CD8-positive, alpha-beta memory T cell (primary cell): Measurements from ENCODE around the gene CPT2. TPM values are rescaled to one million over a fixed set of nuclear protein-coding genes. Genes with fewer than 3 reads are reported as not detected.

Experiments used
- CTCF ChIA-PET: fragments of 350-600 bp; sonication (Branson Sonifier 250); formaldehyde crosslinking; loops from one replicate; lab custom pipeline; 2021; ENCODE audit warnings: antibody characterized with exemption; lab: Charles Lee
- POLR2A ChIA-PET: fragments of 350-600 bp; sonication (Branson Sonifier 250); formaldehyde crosslinking; loops from one replicate; lab custom pipeline; 2021; ENCODE audit warnings: antibody characterized with exemption; lab: Charles Lee
- DNase-seq, 5 donors: peaks; one replicate each; pipeline versions ENCODE4 v3.0.0 to v3.0.0-alpha.2; 2020 to 2022; ENCODE audit warnings: mixed read lengths in 1 of 5
- H3K27ac ChIP-seq: one replicate; pipeline ENCODE4 v1.7.0; 2013; ENCODE audit warnings: low read depth, mild to moderate bottlenecking, low read length, moderate library complexity
- H3K27me3 ChIP-seq: 2 replicates; pipeline ENCODE4 v1.7.0; 2013; ENCODE audit warnings: low read length, mild to moderate bottlenecking; ENCODE audit not compliant: insufficient read depth, poor library complexity, severe bottlenecking
- H3K36me3 ChIP-seq: 2 replicates; pipeline ENCODE4 v1.7.0; 2013; ENCODE audit warnings: mild to moderate bottlenecking, low read length, moderate library complexity; ENCODE audit not compliant: insufficient read depth
- H3K4me1 ChIP-seq: 2 replicates; pipeline ENCODE4 v1.7.0; 2013; ENCODE audit warnings: mild to moderate bottlenecking, low read length, moderate library complexity; ENCODE audit not compliant: insufficient read depth
- H3K4me3 ChIP-seq: 2 replicates; pipeline ENCODE4 v1.7.0; 2013; ENCODE audit warnings: mild to moderate bottlenecking, low read length
- H3K9me3 ChIP-seq: 2 replicates; pipeline ENCODE4 v1.7.0; 2013; ENCODE audit warnings: mild to moderate bottlenecking, low read length
- H3K27ac Mint-ChIP-seq, 8 donors: one replicate each; pipeline ENCODE4 v1.8.0; 2020 to 2021; ENCODE audit warnings: mixed read lengths in 8 of 8, mild to moderate bottlenecking in 6 of 8, inconsistent platforms in 3 of 8, moderate library complexity in 3 of 8
- H3K27me3 Mint-ChIP-seq, 2 donors: one replicate each; pipeline ENCODE4 v1.8.0; 2020 to 2021; ENCODE audit warnings: mixed read lengths in 2 of 2, mild to moderate bottlenecking in 1 of 2, moderate library complexity in 1 of 2
- H3K36me3 Mint-ChIP-seq, 3 donors: one replicate each; pipeline ENCODE4 v1.8.0; 2020 to 2021; ENCODE audit warnings: mixed read lengths in 3 of 3, inconsistent platforms in 1 of 3, mild to moderate bottlenecking in 1 of 3
- H3K4me1 Mint-ChIP-seq, 3 donors: one replicate each; pipeline ENCODE4 v1.8.0; 2020 to 2021; ENCODE audit warnings: mixed read lengths in 3 of 3, inconsistent platforms in 1 of 3, mild to moderate bottlenecking in 1 of 3
- H3K4me3 Mint-ChIP-seq, 7 donors: one replicate each; pipeline ENCODE4 v1.8.0; 2020 to 2021; ENCODE audit warnings: mixed read lengths in 7 of 7, mild to moderate bottlenecking in 6 of 7, moderate library complexity in 4 of 7, inconsistent platforms in 2 of 7
- H3K9me3 Mint-ChIP-seq, 5 donors: one replicate each; pipeline ENCODE4 v1.8.0; 2020 to 2022; ENCODE audit warnings: mixed read lengths in 5 of 5, mild to moderate bottlenecking in 3 of 5, moderate library complexity in 2 of 5, inconsistent platforms in 1 of 5
- polyA plus RNA-seq: library from polyadenylated mRNA; unstranded; fragments of 300-500 nt; fragmentation: Illumina TruSeq; gene quantifications from one replicate; pipeline ENCODE4 v1.2.3, GENCODE V29; 2021
- total RNA-seq, 2 experiments: library from RNA; stranded (reverse); gene quantifications; one replicate each; pipeline ENCODE4 v1.2.3, GENCODE V29; 2021

CPT2 gene
- total and polyA plus RNA-seq, 3 experiments from 2014 or later = 19.4 to 21.4 (median 20.5) TPM

DNA sequence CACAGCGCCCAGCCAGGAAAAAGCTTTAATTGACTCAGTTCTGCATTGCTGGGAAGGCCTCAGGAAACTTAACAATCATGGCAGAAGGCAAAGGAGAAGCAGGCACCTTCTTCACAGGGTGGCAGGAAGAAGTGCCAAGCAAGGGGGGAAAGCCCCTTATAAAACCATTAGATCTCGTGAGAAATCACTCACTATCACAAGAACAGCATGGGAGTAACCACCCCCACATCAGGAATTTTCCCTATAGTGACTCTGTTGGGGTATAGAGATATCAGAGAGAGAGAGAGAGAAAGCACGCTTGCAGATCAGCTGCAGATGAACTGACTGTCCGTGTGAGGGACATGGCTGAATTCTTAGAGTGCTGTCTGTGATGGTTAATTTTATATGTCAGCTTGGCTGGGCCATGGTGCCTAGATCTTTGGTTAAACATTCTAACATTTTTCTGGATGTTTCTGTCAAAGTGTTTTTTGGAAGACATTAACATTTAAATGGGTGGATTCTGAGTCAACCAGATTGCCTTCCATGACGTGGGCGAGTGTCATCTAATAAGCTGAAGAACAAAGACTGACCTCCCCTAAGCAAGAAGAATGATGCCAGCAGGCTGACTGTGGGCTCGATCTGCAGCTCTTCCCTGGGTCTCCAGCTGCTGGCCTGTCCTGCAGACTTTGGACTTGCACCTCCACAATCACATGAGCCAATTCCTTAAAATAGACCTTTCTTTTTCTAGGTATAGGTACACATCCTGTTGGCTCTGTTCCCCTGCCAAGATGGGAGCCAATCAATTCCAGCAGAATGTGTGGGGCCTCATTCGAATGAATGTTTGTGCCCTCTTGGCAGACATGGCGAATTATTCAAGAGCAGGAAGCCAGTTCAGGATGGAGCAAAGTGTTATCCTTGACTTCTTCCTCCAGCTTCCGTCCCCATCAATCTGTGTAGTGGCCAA, 21.4 kb upstream of the CPT2 start:
- Histone ChIP-seq H3K4me1 (no peaks in the 10 kb centered on the region), H3K27ac (no peak overlapping the region), H3K4me3 (no peak overlapping the region), H3K27me3 (peaks cover 9% of the 10 kb centered on the region), H3K36me3 (no peaks in the 10 kb centered on the region), H3K9me3 (no peaks in the 10 kb centered on the region)
- H3K4me3 Mint-ChIP-seq = no peak overlapping the region
- no peaks in the 10 kb centered on the region for H3K9me3 Mint-ChIP-seq
- H3K36me3 Mint-ChIP-seq = no peaks in the 10 kb centered on the region
- H3K4me1 Mint-ChIP-seq = peaks cover 5 to 6% (median 5%) of the 10 kb centered on the region in 3 donors
- H3K27ac Mint-ChIP-seq = no peak overlapping the region
- DNase-seq = no peak
- peaks cover 12 to 30% of the 10 kb centered on the region in 2 donors for H3K27me3 Mint-ChIP-seq
- CTCF ChIA-PET = interaction anchor here (1.7 kb wide), 1 partner anchor 16 kb away, joined by 5 read pairs; no protein-coding TSS in a partner anchor
- POLR2A ChIA-PET = no interaction called here

GRCh38 chr1:53176452-53177208, 20.0 kb upstream of the CPT2 start:
- no peak overlapping the region for H3K4me3 ChIP-seq
- H3K27ac Mint-ChIP-seq = peak overlapping the region in 1 of 8 donors; percentile 11
- H3K36me3 ChIP-seq = no peaks in the 10 kb centered on the region
- H3K27ac ChIP-seq = no peak overlapping the region
- no peaks in the 10 kb centered on the region for H3K9me3 Mint-ChIP-seq
- ChIA-PET POLR2A (no interaction called here), CTCF (no interaction called here)
- H3K9me3 ChIP-seq = no peaks in the 10 kb centered on the region
- no peaks in the 10 kb centered on the region for H3K36me3 Mint-ChIP-seq
- H3K4me1 ChIP-seq = no peaks in the 10 kb centered on the region
- H3K27me3 Mint-ChIP-seq = peaks cover 12 to 33% of the 10 kb centered on the region in 2 donors
- H3K27me3 ChIP-seq = peaks cover 9% of the 10 kb centered on the region
- H3K4me3 Mint-ChIP-seq = no peak overlapping the region
- peaks cover 5 to 8% (median 5%) of the 10 kb centered on the region in 3 donors for H3K4me1 Mint-ChIP-seq
- no peak for DNase-seq

DNA sequence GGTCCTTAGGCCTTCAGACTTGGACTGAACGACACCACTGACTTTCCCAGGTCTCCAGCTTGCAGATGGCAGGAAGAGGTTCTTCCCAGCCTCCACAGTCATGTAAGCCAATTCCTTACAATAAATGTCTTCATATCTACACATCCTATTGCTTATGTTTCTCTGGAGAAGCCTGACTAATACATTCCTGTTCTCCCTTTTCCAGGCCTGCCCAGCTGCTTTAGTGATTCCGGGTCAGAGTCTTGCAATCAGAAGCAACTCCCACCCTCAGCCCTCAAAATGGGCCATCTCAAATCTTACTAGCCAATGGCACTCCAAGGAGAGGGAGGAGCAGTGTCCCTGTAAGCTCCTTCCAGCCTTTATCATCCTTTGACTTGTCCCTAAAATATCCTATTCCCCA, 16.4 kb upstream of the CPT2 start:
- Histone ChIP-seq H3K27me3 (peaks cover 9% of the 10 kb centered on the region), H3K9me3 (no peaks in the 10 kb centered on the region), H3K36me3 (no peaks in the 10 kb centered on the region), H3K4me1 (no peaks in the 10 kb centered on the region), H3K27ac (no peak overlapping the region), H3K4me3 (no peak overlapping the region)
- ChIA-PET CTCF (interaction anchor here (1.1 to 1.7 kb wide), 5 partner anchors 10 to 454 kb away, joined by 3 to 6 read pairs (median 4); partner anchors contain the start of gene ZYG11B), POLR2A (no interaction called here)
- Mint-ChIP-seq H3K36me3 (no peaks in the 10 kb centered on the region), H3K4me1 (peaks cover 0 to 2% (median 0%) of the 10 kb centered on the region in 3 donors), H3K27me3 (peaks cover under 1 to 24% of the 10 kb centered on the region in 2 donors), H3K9me3 (no peaks in the 10 kb centered on the region), H3K27ac (no peak overlapping the region), H3K4me3 (no peak overlapping the region)
- DNase-seq = no peak

GRCh38 chr1:53180951-53181350, 15.7 kb upstream of the CPT2 start:
- H3K27ac ChIP-seq = no peak overlapping the region
- H3K4me3 ChIP-seq = no peak overlapping the region
- Mint-ChIP-seq H3K9me3 (no peaks in the 10 kb centered on the region), H3K4me1 (peaks cover 0 to 2% (median 0%) of the 10 kb centered on the region in 3 donors), H3K36me3 (no peaks in the 10 kb centered on the region), H3K4me3 (no peak overlapping the region), H3K27me3 (peaks cover 0 to 16% of the 10 kb centered on the region in 2 donors), H3K27ac (no peak overlapping the region)
- peaks cover 6% of the 10 kb centered on the region for H3K27me3 ChIP-seq
- H3K4me1 ChIP-seq = no peaks in the 10 kb centered on the region
- ChIA-PET CTCF (interaction anchor here (0.8 to 1.7 kb wide), 6 partner anchors 9 to 455 kb away, joined by 3 to 6 read pairs (median 4); partner anchors contain the start of gene ZYG11B), POLR2A (no interaction called here)
- H3K9me3 ChIP-seq = no peaks in the 10 kb centered on the region
- no peak for DNase-seq
- no peaks in the 10 kb centered on the region for H3K36me3 ChIP-seq

DNA sequence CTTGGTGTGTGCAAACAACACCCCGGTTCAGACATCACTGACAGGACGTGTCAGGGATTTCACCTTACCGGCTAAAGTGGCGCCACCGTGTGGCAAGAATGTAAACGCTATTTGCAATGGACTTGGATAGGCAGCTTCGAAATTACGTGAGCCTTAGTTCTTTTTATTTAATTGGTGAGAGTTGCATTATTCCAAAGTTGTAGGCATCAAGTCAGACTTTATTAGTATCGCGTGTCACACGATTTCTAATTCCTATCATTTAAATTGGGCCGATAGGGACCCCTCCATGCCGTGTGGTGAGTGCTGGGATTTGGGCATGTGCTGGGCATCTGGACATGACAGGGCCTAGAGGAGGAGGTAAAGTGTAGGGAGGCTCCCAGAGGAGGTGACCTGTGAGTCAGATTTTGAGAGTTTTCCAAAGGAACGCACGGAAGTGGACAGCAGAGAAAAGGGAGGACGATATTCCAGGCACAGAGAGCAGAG, 14.5 kb upstream of the CPT2 start:
- CTCF ChIA-PET = interaction anchor here (0.9 to 1.6 kb wide), 3 partner anchors 8 to 14 kb away, joined by 4 to 5 read pairs (median 4); no protein-coding TSS in a partner anchor
- no peaks in the 10 kb centered on the region for H3K36me3 ChIP-seq
- peaks cover 2% of the 10 kb centered on the region for H3K27me3 ChIP-seq
- H3K4me3 Mint-ChIP-seq = no peak overlapping the region
- peak; percentile 62 to 86 (median 66) for DNase-seq
- H3K27me3 Mint-ChIP-seq = peaks cover 0 to 15% of the 10 kb centered on the region in 2 donors
- H3K27ac ChIP-seq = no peak overlapping the region
- H3K4me1 Mint-ChIP-seq = peaks cover 0 to 2% (median 0%) of the 10 kb centered on the region in 3 donors
- no peaks in the 10 kb centered on the region for H3K9me3 ChIP-seq
- no peak overlapping the region for H3K27ac Mint-ChIP-seq
- no peaks in the 10 kb centered on the region for H3K36me3 Mint-ChIP-seq
- no peaks in the 10 kb centered on the region for H3K9me3 Mint-ChIP-seq
- no peak overlapping the region for H3K4me3 ChIP-seq
- POLR2A ChIA-PET = interaction anchor here (0.7 kb wide), 1 partner anchor 45 kb away, joined by 3 read pairs; no protein-coding TSS in a partner anchor
- no peaks in the 10 kb centered on the region for H3K4me1 ChIP-seq

- DNase-seq = no peak
- H3K27me3 Mint-ChIP-seq = peaks cover 0 to 14% of the 10 kb centered on the region in 2 donors
- ChIA-PET POLR2A (interaction anchor here (0.7 kb wide), 1 partner anchor 46 kb away, joined by 3 read pairs; no protein-coding TSS in a partner anchor), CTCF (interaction anchor here (0.9 to 1.6 kb wide), 3 partner anchors 9 to 13 kb away, joined by 4 to 5 read pairs (median 4); no protein-coding TSS in a partner anchor)
- no peaks in the 10 kb centered on the region for H3K9me3 Mint-ChIP-seq
- no peaks in the 10 kb centered on the region for H3K36me3 Mint-ChIP-seq
- no peaks in the 10 kb centered on the region for H3K9me3 ChIP-seq
- no peak overlapping the region for H3K4me3 Mint-ChIP-seq
- no peak overlapping the region for H3K27ac Mint-ChIP-seq
- H3K4me3 ChIP-seq = no peak overlapping the region
- peak overlapping the region; percentile 43 for H3K27ac ChIP-seq
- H3K4me1 Mint-ChIP-seq = peaks cover 0 to 2% (median 0%) of the 10 kb centered on the region in 3 donors
- H3K4me1 ChIP-seq = no peaks in the 10 kb centered on the region
- no peaks in the 10 kb centered on the region for H3K36me3 ChIP-seq
- H3K27me3 ChIP-seq = no peaks in the 10 kb centered on the region
Observed at GRCh38 chr1:53182716-53183094, 13.9 kb upstream of the CPT2 start.

- peaks cover 0 to 2% (median 0%) of the 10 kb centered on the region in 3 donors for H3K4me1 Mint-ChIP-seq
- CTCF ChIA-PET = interaction anchor here (1.2 to 4.4 kb wide), 3 partner anchors 11 to 12 kb away, joined by 4 to 18 read pairs (median 5); partner anchors contain the start of gene CPT2
- no peaks in the 10 kb centered on the region for H3K9me3 Mint-ChIP-seq
- H3K36me3 ChIP-seq = no peaks in the 10 kb centered on the region
- H3K9me3 ChIP-seq = no peaks in the 10 kb centered on the region
- H3K36me3 Mint-ChIP-seq = no peaks in the 10 kb centered on the region
- H3K27me3 ChIP-seq = no peaks in the 10 kb centered on the region
- H3K4me1 ChIP-seq = no peaks in the 10 kb centered on the region
- DNase-seq = no peak
- no peak overlapping the region for H3K4me3 Mint-ChIP-seq
- no peak overlapping the region for H3K4me3 ChIP-seq
- peak overlapping the region; percentile 43 for H3K27ac ChIP-seq
- no peak overlapping the region for H3K27ac Mint-ChIP-seq
- peaks cover 0 to 16% of the 10 kb centered on the region in 2 donors for H3K27me3 Mint-ChIP-seq
- POLR2A ChIA-PET = interaction anchor here (0.7 kb wide), 1 partner anchor 47 kb away, joined by 3 read pairs; no protein-coding TSS in a partner anchor
Observed at GRCh38 chr1:53183095-53183990, 13.3 kb upstream of the CPT2 start.
